K562 (cell line): ENCODE results near the gene MTREX. TPM values are rescaled to one million over a fixed set of nuclear protein-coding genes. Genes with fewer than 3 reads are reported as not detected.

ENCODE experiments used
- ATF3 ChIP-seq, 2 experiments: fragments of 450-650 bp in 1 of 2; sonication (generic) in 1 of 2; formaldehyde crosslinking in 1 of 2; IDR thresholded peaks in 1 of 2; conservative IDR thresholded peaks in 1 of 2; 2 replicates each; pipeline versions ENCODE4 v1.6.1 to v1.8.1; 2016 to 2023; ENCODE audit warnings: mild to moderate bottlenecking in 2 of 2, moderate library complexity in 2 of 2, inconsistent platforms in 1 of 2, missing genetic modification reagents in 1 of 2
- IRF1 ChIP-seq: sonication (generic); formaldehyde crosslinking; IDR thresholded peaks from 2 replicates; pipeline ENCODE4 v1.8.0; 2022; ENCODE audit warnings: missing genetic modification reagents, mild to moderate bottlenecking, borderline replicate concordance
- MNT ChIP-seq, 2 experiments: fragments of 450-650 bp; conservative IDR thresholded peaks; 2 replicates each; pipeline ENCODE4 v1.6.1; 2017; ENCODE audit warnings: mild to moderate bottlenecking in 2 of 2, moderate library complexity in 2 of 2
- NCOA2 ChIP-seq, 2 experiments: fragments of 450-650 bp; IDR thresholded peaks; 2 replicates each; pipeline ENCODE4 v1.6.1; 2018; ENCODE audit warnings: mild to moderate bottlenecking in 2 of 2, moderate library complexity in 1 of 2; ENCODE audit not compliant: partially characterized antibody in 2 of 2
- NCOA6 ChIP-seq: fragments of 450-650 bp; IDR thresholded peaks from 2 replicates; pipeline ENCODE4 v1.6.1; 2017; ENCODE audit warnings: mild to moderate bottlenecking
- NR2C2 ChIP-seq, 2 experiments: fragments of 200-800 bp in 1 of 2; sonication (Bioruptor generic) in 1 of 2; sonication (generic) in 1 of 2; formaldehyde crosslinking in 1 of 2; IDR thresholded peaks; 2 replicates each; pipeline versions ENCODE4 v1.6.1 to v1.8.0; 2016 to 2022; ENCODE audit warnings: mild to moderate bottlenecking in 1 of 2, missing compliant biosample characterization in 1 of 2, missing genetic modification characterization in 1 of 2, missing genetic modification reagents in 1 of 2
- POLR2G ChIP-seq: fragments of 200-400 bp; formaldehyde crosslinking; IDR thresholded peaks from 2 replicates; pipeline ENCODE4 v1.6.1; 2017; ENCODE audit warnings: low read depth, mild to moderate bottlenecking, antibody characterized with exemption, low read length, moderate library complexity
- RB1 ChIP-seq: fragments of 450-650 bp; IDR thresholded peaks from 2 replicates; pipeline ENCODE4 v1.6.1; 2017; ENCODE audit warnings: low read depth, mild to moderate bottlenecking
- SAFB2 ChIP-seq: fragments of 200-400 bp; formaldehyde crosslinking; IDR thresholded peaks from 2 replicates; pipeline ENCODE4 v1.6.1; 2018; ENCODE audit warnings: borderline replicate concordance, low read length, low read depth, moderate library complexity; ENCODE audit not compliant: severe bottlenecking
- SMARCA4 ChIP-seq: fragments of 450-650 bp; IDR thresholded peaks from 2 replicates; pipeline ENCODE4 v1.6.1; 2016
- TRIM28 ChIP-seq: fragments of 450-650 bp; IDR thresholded peaks from 2 replicates; pipeline ENCODE4 v1.6.1; 2017
- ZBTB11 ChIP-seq, 3 experiments: fragments of 200-800 bp in 1 of 3; fragments of 250-450 bp in 1 of 3; fragments of 450-650 bp in 1 of 3; sonication (Bioruptor Pico) in 1 of 3; sonication (Bioruptor generic) in 1 of 3; formaldehyde crosslinking in 1 of 3; IDR thresholded peaks; 2 replicates each; pipeline versions ENCODE4 v1.6.1 to v1.8.0; 2016 to 2022; ENCODE audit warnings: mild to moderate bottlenecking in 2 of 3, missing genetic modification characterization in 2 of 3, missing compliant biosample characterization in 1 of 3, moderate library complexity in 1 of 3
- ZBTB5 ChIP-seq: fragments of 450-650 bp; IDR thresholded peaks from 2 replicates; pipeline ENCODE4 v1.6.1; 2017; ENCODE audit warnings: antibody characterized with exemption
- ZBTB7A ChIP-seq: IDR thresholded peaks from 2 replicates; pipeline ENCODE4 v1.6.1; 2011; ENCODE audit warnings: low read depth, mild to moderate bottlenecking, low read length, moderate library complexity, borderline replicate concordance; ENCODE audit not compliant: control insufficient read depth
- ZNF12 ChIP-seq: sonication (generic); formaldehyde crosslinking; IDR thresholded peaks from 2 replicates; pipeline ENCODE4 v1.4.0; 2020; ENCODE audit warnings: mild to moderate bottlenecking, missing genetic modification reagents
- ZNF197 ChIP-seq: fragments of 200-800 bp; sonication (Bioruptor generic); IDR thresholded peaks from 2 replicates; pipeline ENCODE4 v1.6.1; 2016; ENCODE audit warnings: low read depth, missing genetic modification characterization, missing compliant biosample characterization
- polyA plus RNA-seq, 8 experiments: library from polyadenylated mRNA; depleted of rRNA in 4 of 8; stranded (reverse) in 5 of 8; unstranded in 3 of 8; fragments of >200 nt; fragmentation: Nextera tagmentation in 2 of 8; fragmentation: Illumina TruSeq in 1 of 8; extraction: Ambion mirVana in 2 of 8; extraction: Trizol in 1 of 8; gene quantifications; 2 replicates each; pipeline versions ENCODE4 v1.2.1 to v1.2.3, GENCODE V29; 2011 to 2014; ENCODE audit warnings: inconsistent platforms in 1 of 8, missing spikeins in 1 of 8
- total RNA-seq, 7 experiments: library from RNA; depleted of rRNA in 6 of 7; stranded (reverse); fragments of >200 nt in 6 of 7; fragmentation: Illumina TruSeq in 2 of 7; extraction: Trizol in 2 of 7; gene quantifications; 2 replicates each; pipeline versions ENCODE4 v1.2.1 to v1.2.3, GENCODE V29; 2011 to 2021; ENCODE audit warnings: low replicate concordance in 1 of 7

MTREX gene
- total and polyA plus RNA-seq, 9 of the 15 experiments (the other 6 are each of a cell fraction or from before 2014, with no cell fraction given) = 52.9 to 193 (median 150) TPM

- TF ChIP-seq ZBTB5 = peak; percentile 2; the same call in 1 of the 2 replicates
- TF ChIP-seq NCOA2 (IDR thresholded peaks at IDR 0.05; ENCODE audit: partially characterized antibody in 2 of 2) = no peak
- TF ChIP-seq TRIM28 = no peak
- no peak for TF ChIP-seq ATF3 (IDR thresholded peaks at IDR 0.05)
- no peak for TF ChIP-seq ATF3 (CRISPR knock-in tag; conservative IDR thresholded peaks at IDR 0.05)
- TF ChIP-seq IRF1 (CRISPR knock-in tag) = no peak
- no peak for TF ChIP-seq RB1
- TF ChIP-seq ZBTB7A = no peak
- TF ChIP-seq ZBTB11 (CRISPR knock-in tag; IDR thresholded peaks at IDR 0.05) = 0 out of 6 replicates have a peak, but pooled peaks of 1 of the 3 experiments have one; percentile 2
- no peak for TF ChIP-seq ZNF12
- TF ChIP-seq SAFB2 = no peak
- TF ChIP-seq SMARCA4 = peak; percentile 35; the same call in 1 of the 2 replicates
- peak; percentile 59 for TF ChIP-seq NCOA6
- no peak for TF ChIP-seq POLR2G
- peak in 1 of 2 experiments; percentile 30; a peak in 3 of 4 replicates for TF ChIP-seq MNT (conservative IDR thresholded peaks at IDR 0.05)
- no peak for TF ChIP-seq NR2C2 (CRISPR knock-in tag; IDR thresholded peaks at IDR 0.05)
- no peak for TF ChIP-seq NR2C2 (tag; IDR thresholded peaks at IDR 0.05)
- no peak for TF ChIP-seq ZNF197
Measured at GRCh38 chr5:55308254-55308836, 556 bp downstream of the MTREX start (continued).
